ENCODE data around the gene CDKL5.

CDKL5 gene

DNA sequence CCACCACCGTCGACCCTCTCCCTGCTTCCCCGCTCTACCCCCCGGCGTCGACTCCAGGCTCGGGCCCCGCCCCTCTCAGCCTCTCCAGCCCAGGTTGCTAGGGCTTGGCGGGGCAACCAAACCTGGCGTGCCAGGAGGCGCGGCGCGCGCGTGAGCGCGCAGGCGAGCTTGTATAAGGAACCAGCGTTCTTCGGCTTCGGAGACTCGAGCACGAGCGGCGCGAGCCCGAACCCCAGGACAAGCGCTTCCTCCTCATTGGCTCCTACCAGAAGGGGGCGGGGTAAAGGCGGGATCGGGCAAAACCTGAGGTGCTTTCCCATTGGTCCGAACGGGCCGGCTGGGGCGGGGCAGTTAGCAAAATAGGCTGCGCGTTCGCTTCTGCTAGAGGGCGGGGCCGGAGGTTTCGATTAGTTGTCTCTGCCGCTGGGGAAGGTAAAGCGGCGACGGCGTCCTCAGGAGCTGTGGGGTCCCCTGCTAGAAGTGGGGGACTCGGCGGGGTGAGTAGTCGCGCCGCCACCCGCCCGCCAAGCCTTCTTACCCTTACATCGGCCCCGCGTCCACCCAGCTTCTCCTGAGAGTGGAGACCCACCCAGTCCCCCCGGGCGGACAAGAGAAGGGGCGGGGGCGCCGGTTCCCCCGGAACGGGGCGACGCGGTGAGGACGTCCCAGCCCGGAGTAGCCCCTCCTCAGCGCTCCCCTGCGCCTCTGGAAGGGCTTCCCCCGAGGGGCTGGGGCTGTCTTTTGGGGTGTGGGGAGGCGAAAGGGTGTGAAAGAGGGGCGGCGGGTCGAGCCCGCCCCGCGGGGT is at the start of gene CDKL5:
CDKL5 (plus strand) TSS at position 410 of the 805 bp plus-strand sequence. CDS start 81,489 bp downstream, outside the sequence.
- Histone ChIP-seq H3K36me3 (ENCODE audit: insufficient read depth, low read length) (no peaks in the 10 kb centered on the region), H2AFZ (ENCODE audit: low read depth, low read length) (peak within 1 kb of the TSS; percentile 83), H3K27me3 (ENCODE audit: insufficient read depth, low read length, poor library complexity) (no peaks in the 10 kb centered on the region), H3K4me1 (ENCODE audit: insufficient read depth, low read length) (peaks cover 20% of the 10 kb centered on the region), H3K4me3 (ENCODE audit: low read depth in 1 of 2, low read length in 2 of 2) (peak within 1 kb of the TSS; percentile 39 to 74; a peak in 3 of 4 replicates), H4K20me1 (ENCODE audit: insufficient read depth, low read length) (no peaks in the 10 kb centered on the region), H3K9ac (ENCODE audit: low read depth, low read length) (peak within 1 kb of the TSS; percentile 63), H3K4me2 (ENCODE audit: insufficient read depth, low read length) (peak within 1 kb of the TSS; percentile 99), H3K79me2 (ENCODE audit: insufficient read depth, low read length) (no peaks in the 10 kb centered on the region), H3K27ac (ENCODE audit: low read length) (peak within 1 kb of the TSS; percentile 10; the same call in 1 of the 2 replicates), H3K9me3 (ENCODE audit: insufficient read depth, low read length, severe bottlenecking) (no peaks in the 10 kb centered on the region)
- TF ChIP-seq EZH2 (IDR thresholded peaks at IDR 0.05; ENCODE audit: borderline replicate concordance, low read depth, low read length, severe bottlenecking) = no peak
- TF ChIP-seq, protein P1, sequence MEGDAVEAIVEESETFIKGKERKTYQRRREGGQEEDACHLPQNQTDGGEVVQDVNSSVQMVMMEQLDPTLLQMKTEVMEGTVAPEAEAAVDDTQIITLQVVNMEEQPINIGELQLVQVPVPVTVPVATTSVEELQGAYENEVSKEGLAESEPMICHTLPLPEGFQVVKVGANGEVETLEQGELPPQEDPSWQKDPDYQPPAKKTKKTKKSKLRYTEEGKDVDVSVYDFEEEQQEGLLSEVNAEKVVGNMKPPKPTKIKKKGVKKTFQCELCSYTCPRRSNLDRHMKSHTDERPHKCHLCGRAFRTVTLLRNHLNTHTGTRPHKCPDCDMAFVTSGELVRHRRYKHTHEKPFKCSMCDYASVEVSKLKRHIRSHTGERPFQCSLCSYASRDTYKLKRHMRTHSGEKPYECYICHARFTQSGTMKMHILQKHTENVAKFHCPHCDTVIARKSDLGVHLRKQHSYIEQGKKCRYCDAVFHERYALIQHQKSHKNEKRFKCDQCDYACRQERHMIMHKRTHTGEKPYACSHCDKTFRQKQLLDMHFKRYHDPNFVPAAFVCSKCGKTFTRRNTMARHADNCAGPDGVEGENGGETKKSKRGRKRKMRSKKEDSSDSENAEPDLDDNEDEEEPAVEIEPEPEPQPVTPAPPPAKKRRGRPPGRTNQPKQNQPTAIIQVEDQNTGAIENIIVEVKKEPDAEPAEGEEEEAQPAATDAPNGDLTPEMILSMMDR (IDR thresholded peaks at IDR 0.05; ENCODE audit: borderline replicate concordance, extremely low read depth, low read length, poor library complexity, severe bottlenecking) = no peak
- DNase-seq (peak; percentile 96), ATAC-seq (ENCODE audit: insufficient read depth, low read depth) (peak; percentile 88)

DNA sequence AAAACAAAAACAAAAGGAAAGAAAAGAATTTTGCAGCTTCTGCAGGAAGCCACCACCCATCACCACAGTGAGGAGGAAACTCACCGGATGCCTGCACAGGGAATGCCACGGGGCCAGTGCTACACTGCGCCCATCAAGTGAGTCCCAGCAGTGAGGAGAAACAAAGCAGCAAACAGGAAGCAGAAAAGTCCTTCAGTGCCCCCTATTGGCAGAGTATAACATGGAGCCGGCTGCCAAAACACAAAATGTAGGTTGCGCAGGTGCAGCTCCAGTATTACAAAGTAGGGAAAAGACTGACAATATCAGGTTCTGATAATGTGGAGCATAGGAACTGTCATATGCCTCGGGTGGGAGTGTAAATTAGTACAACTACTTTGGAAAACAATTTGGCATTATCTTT is 47.6 kb upstream of the CDKL5 start:
- Histone ChIP-seq H3K79me2 (ENCODE audit: insufficient read depth, low read length) (no peaks in the 10 kb centered on the region), H3K9ac (ENCODE audit: low read depth, low read length) (no peak overlapping the region), H2AFZ (ENCODE audit: low read depth, low read length) (no peak overlapping the region), H3K27me3 (ENCODE audit: insufficient read depth, low read length, poor library complexity) (no peaks in the 10 kb centered on the region), H3K4me2 (ENCODE audit: insufficient read depth, low read length) (no peak overlapping the region), H3K27ac (ENCODE audit: low read length) (no peak overlapping the region), H3K4me3 (ENCODE audit: low read depth in 1 of 2, low read length in 2 of 2) (no peak overlapping the region), H4K20me1 (ENCODE audit: insufficient read depth, low read length) (no peaks in the 10 kb centered on the region), H3K4me1 (ENCODE audit: insufficient read depth, low read length) (no peaks in the 10 kb centered on the region), H3K36me3 (ENCODE audit: insufficient read depth, low read length) (no peaks in the 10 kb centered on the region), H3K9me3 (ENCODE audit: insufficient read depth, low read length, severe bottlenecking) (no peaks in the 10 kb centered on the region)
- DNase-seq (peak; percentile 13), ATAC-seq (ENCODE audit: insufficient read depth, low read depth) (peak; percentile 56; the same call in 2 of the 3 replicates)
- no peak for TF ChIP-seq EZH2 (IDR thresholded peaks at IDR 0.05; ENCODE audit: borderline replicate concordance, low read depth, low read length, severe bottlenecking)
- TF ChIP-seq, protein P1 (IDR thresholded peaks at IDR 0.05; ENCODE audit: borderline replicate concordance, extremely low read depth, low read length, poor library complexity, severe bottlenecking) = peak; percentile 60

DNA sequence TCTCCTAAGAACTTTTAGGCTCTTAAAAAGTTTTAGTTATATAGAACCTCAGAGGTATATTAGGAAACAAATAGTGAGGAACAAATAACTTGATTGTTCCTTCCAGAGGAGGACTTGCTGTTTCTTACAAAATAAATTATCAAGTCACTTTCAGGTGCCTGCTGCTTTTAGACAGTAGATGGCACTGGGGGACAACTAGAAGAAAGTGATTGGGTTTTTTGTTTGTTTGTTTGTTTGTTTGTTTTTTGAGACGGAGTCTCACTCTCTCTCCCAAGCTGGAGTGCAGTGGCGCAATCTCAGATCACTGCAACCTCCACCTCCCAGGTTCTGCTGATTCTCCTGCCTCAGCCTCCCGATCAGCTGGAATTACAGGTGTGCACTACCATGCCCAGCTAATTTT is 35.4 kb upstream of the CDKL5 start:
- no peaks in the 10 kb centered on the region for H4K20me1 ChIP-seq (ENCODE audit: insufficient read depth, low read length)
- H3K9me3 ChIP-seq (ENCODE audit: insufficient read depth, low read length, severe bottlenecking) = no peaks in the 10 kb centered on the region
- H3K27ac ChIP-seq (ENCODE audit: low read length) = no peak overlapping the region
- H2AFZ ChIP-seq (ENCODE audit: low read depth, low read length) = no peak overlapping the region
- H3K4me2 ChIP-seq (ENCODE audit: insufficient read depth, low read length) = no peak overlapping the region
- H3K27me3 ChIP-seq (ENCODE audit: insufficient read depth, low read length, poor library complexity) = no peaks in the 10 kb centered on the region
- H3K9ac ChIP-seq (ENCODE audit: low read depth, low read length) = no peak overlapping the region
- ATAC-seq (ENCODE audit: insufficient read depth, low read depth) = no peak
- H3K4me1 ChIP-seq (ENCODE audit: insufficient read depth, low read length) = no peaks in the 10 kb centered on the region
- DNase-seq = no peak
- no peaks in the 10 kb centered on the region for H3K79me2 ChIP-seq (ENCODE audit: insufficient read depth, low read length)
- no peak for TF ChIP-seq EZH2 (IDR thresholded peaks at IDR 0.05; ENCODE audit: borderline replicate concordance, low read depth, low read length, severe bottlenecking)
- TF ChIP-seq, protein P1 (IDR thresholded peaks at IDR 0.05; ENCODE audit: borderline replicate concordance, extremely low read depth, low read length, poor library complexity, severe bottlenecking) = peak; percentile 28
- H3K4me3 ChIP-seq (ENCODE audit: low read depth in 1 of 2, low read length in 2 of 2) = no peak overlapping the region
- H3K36me3 ChIP-seq (ENCODE audit: insufficient read depth, low read length) = no peaks in the 10 kb centered on the region
